HG02759 (cell line): ENCODE data around the gene SLC16A8.

Experiments
- ATAC-seq: cut with Tn5 transposase; IDR thresholded peaks from one replicate; pipeline ENCODE4 v1.9.1; 2021; ENCODE audit warnings: mild to moderate bottlenecking, moderate library complexity; ENCODE audit not compliant: unreplicated experiment

The SLC16A8 gene

GRCh38 chr22:38074181-38075104 is 9.5 kb downstream of the SLC16A8 start:
- ATAC-seq, result no peak

- ATAC-seq, result no peak
Measured at GRCh38 chr22:38073150-38074130, 10.5 kb downstream of the SLC16A8 start.

- no peak for ATAC-seq
Measured at GRCh38 chr22:38072322-38073149, 11.4 kb downstream of the SLC16A8 start.

- ATAC-seq, result no peak
Measured at GRCh38 chr22:38071421-38072321, 12.3 kb downstream of the SLC16A8 start.

GRCh38 chr22:38070250-38070921 is 13.6 kb downstream of the SLC16A8 start:
- ATAC-seq, result no peak

GRCh38 chr22:38069372-38070249 is 14.4 kb downstream of the SLC16A8 start:
- ATAC-seq, result no peak

- ATAC-seq, result no peak
Measured at GRCh38 chr22:38068641-38069371, 15.2 kb downstream of the SLC16A8 start.

- no peak for ATAC-seq
Measured at GRCh38 chr22:38067761-38068360, 16.1 kb downstream of the SLC16A8 start.

- ATAC-seq, result no peak
Measured at GRCh38 chr22:38067028-38067415, 17.0 kb downstream of the SLC16A8 start.

GRCh38 chr22:38066381-38067027 is 17.5 kb downstream of the SLC16A8 start:
- ATAC-seq, result no peak

GRCh38 chr22:38065539-38065938 is 18.4 kb downstream of the SLC16A8 start:
- ATAC-seq, result no peak

GRCh38 chr22:38062791-38063190 is 21.2 kb downstream of the SLC16A8 start:
- ATAC-seq, result no peak

- no peak for ATAC-seq
Measured at GRCh38 chr22:38056969-38057891, 26.8 kb downstream of the SLC16A8 start, which contains the start of gene PICK1. Gene PICK1 (plus strand): TSS chr22:38057404. CDS start chr22:38057810, 406 bp downstream.

- ATAC-seq, result no peak
Measured at GRCh38 chr22:38051900-38052862, 31.8 kb downstream of the SLC16A8 start.
